Testis (tissue), 2 donors: ENCODE results near the gene IKBKE.

ENCODE experiments used
- CTCF ChIP-seq, 3 experiments: fragments of 450-650 bp in 2 of 3; fragments of 200-600 bp in 1 of 3; sonication (generic) in 1 of 3; IDR thresholded peaks; one replicate each; pipeline ENCODE4 v1.5.1; 2016 to 2019; ENCODE audit warnings: antibody characterized with exemption in 3 of 3, mild to moderate bottlenecking in 2 of 3, moderate library complexity in 1 of 3
- POLR2A ChIP-seq: fragments of 450-650 bp; IDR thresholded peaks from one replicate; pipeline ENCODE4 v1.6.1; 2017; ENCODE audit warnings: antibody characterized with exemption, mild to moderate bottlenecking, moderate library complexity

GRCh38 chr1:206453111-206453510 is 17.2 kb upstream of the IKBKE start:
- TF ChIP-seq CTCF (IDR thresholded peaks at IDR 0.05) (no peak), POLR2A (no peak)
